ENCODE measurements around the gene AIM2.

- TF ChIP-seq EZH2phosphoT487 (IDR thresholded peaks at IDR 0.05; ENCODE audit: low read depth) (no peak), CTCF (IDR thresholded peaks at IDR 0.05; ENCODE audit: low read depth, low read length) (no peak)
These were observed 36.4 kb downstream of the AIM2 start for GRCh38 chr1:159040206-159040605.

All from OCI-LY3 (cell line).